ENCODE measurements around the gene LDHB.

LDHB gene

DNA sequence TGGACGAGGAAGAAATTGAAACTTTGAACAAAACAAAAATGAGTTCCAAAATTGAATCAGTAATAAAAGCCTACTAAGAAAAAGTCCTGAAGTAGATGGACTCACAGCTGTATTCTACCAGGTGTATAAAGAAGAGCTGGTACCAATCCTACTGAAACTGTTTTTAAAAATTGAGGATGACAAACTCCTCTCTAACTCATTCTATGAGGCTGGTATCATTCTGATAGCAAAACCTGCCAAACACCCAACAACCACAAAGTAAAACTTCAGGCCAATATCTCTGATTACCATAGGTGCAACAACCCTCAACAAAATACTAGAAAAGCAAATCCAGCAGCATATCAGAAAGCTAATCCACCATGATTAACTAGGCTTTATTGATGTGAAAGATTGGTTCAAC is 33.9 kb upstream of the LDHB start:
- TF ChIP-seq CTCF (conservative IDR thresholded peaks at IDR 0.05; ENCODE audit: low read length), result no peak
- no peak overlapping the region for H3K4me3 ChIP-seq (ENCODE audit: low read length)
- no peak for DNase-seq (ENCODE audit: low read depth)

DNA sequence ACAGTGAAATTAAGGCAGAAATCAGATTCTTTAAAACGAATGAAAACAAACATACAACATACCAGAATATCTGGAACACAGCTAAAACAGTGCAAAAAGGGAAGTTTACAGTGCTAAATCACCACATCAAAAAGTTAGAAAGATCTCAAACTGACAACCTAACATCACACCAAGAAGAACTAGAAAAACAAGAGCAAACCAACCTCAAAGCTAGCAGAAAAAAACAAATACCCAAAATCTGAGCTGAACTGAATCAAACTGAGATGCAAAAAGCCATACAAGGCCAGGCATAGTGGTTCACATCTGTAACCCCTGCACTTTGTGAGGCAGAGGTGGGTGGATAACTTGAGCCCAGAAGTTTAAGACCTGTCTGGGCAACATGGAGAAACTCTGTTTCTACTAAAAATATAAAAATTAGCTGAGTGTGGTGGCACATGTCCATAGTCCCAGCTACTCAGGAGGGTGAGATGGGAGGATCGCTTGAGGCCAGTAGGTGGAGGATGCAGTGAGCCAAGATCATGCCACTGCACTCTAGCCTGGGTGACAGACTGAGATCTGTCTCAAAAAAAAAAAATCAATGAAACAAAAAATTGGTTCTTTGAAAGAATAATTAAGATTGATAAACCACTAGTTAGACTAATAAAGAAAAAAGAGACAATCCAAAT is 33.2 kb upstream of the LDHB start:
- TF ChIP-seq CTCF (conservative IDR thresholded peaks at IDR 0.05; ENCODE audit: low read length), result no peak
- DNase-seq (ENCODE audit: low read depth), result no peak
- no peak overlapping the region for H3K4me3 ChIP-seq (ENCODE audit: low read length)

DNA sequence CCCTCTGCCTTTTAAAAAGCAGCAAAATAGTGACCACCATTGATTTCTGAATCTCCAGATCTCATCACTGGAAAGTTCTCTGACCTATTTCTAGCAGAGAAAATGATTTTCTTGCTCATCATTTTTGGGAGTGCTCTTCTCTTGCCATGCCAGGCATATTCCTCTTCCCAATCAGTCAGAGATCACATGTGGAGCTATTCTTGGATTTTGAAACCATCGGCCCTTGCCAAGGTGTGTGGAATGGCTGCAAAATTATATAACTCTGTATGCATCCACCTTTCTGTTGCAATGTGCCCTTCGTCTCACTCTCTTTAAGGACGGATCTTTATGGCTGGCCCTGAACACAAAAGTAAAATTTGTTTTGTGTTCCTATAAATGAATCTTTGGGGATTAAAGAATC is 25.5 kb upstream of the LDHB start:
- DNase-seq (ENCODE audit: low read depth), result no peak
- no peak for TF ChIP-seq CTCF (conservative IDR thresholded peaks at IDR 0.05; ENCODE audit: low read length)
- no peak overlapping the region for H3K4me3 ChIP-seq (ENCODE audit: low read length)

DNA sequence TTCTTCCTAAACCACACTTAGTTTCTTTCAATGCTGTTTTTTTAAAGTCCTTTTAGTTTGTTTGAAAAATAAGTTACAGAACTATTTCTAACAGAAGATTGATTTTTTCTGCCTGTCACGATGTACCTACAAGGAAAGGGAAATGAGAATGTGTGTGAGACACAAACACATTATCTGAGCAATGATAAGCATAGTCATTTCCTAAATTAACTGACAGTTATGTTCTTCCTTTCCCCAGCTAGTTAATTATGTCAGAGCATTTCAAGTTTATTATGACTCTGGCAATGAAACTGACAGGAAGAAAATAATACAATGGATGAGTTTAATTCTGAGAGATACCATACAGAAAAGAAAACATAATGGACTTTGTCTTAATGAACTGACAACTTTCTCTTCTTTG is 21.3 kb upstream of the LDHB start:
- DNase-seq (ENCODE audit: low read depth), result no peak
- no peak overlapping the region for H3K4me3 ChIP-seq (ENCODE audit: low read length)
- no peak for TF ChIP-seq CTCF (conservative IDR thresholded peaks at IDR 0.05; ENCODE audit: low read length)

- no peak for DNase-seq (ENCODE audit: low read depth)
- no peak overlapping the region for H3K4me3 ChIP-seq (ENCODE audit: low read length)
- TF ChIP-seq CTCF (conservative IDR thresholded peaks at IDR 0.05; ENCODE audit: low read length), result no peak
Observed at GRCh38 chr12:21677622-21678277, 20.1 kb upstream of the LDHB start.

DNA sequence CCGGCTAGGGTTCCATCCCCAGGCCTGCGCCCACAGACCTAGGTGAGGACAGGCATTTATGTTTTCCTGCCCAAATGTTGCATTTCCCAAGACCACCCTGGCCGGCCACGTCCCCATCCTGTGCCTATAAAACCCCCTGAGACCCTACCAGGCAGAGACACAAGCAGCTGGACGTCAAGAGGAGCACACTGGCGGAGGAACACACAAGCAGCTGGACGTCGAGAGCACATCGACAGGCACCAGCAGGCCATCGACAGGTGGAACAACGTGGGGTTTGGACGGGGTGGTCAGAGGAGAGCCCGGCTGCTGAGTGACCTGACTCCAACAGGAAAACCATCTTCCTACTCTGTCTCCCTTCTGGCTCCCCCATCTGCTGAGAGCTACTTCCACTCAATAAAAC is 19.6 kb upstream of the LDHB start:
- no peak overlapping the region for H3K4me3 ChIP-seq (ENCODE audit: low read length)
- no peak for TF ChIP-seq CTCF (conservative IDR thresholded peaks at IDR 0.05; ENCODE audit: low read length)
- DNase-seq (ENCODE audit: low read depth), result no peak

GRCh38 chr12:21676776-21677175 is 19.1 kb upstream of the LDHB start:
- no peak overlapping the region for H3K4me3 ChIP-seq (ENCODE audit: low read length)
- TF ChIP-seq CTCF (conservative IDR thresholded peaks at IDR 0.05; ENCODE audit: low read length), result no peak
- no peak for DNase-seq (ENCODE audit: low read depth)
